ENCODE measurements around the gene PPP1R13B.

Gene PPP1R13B

DNA sequence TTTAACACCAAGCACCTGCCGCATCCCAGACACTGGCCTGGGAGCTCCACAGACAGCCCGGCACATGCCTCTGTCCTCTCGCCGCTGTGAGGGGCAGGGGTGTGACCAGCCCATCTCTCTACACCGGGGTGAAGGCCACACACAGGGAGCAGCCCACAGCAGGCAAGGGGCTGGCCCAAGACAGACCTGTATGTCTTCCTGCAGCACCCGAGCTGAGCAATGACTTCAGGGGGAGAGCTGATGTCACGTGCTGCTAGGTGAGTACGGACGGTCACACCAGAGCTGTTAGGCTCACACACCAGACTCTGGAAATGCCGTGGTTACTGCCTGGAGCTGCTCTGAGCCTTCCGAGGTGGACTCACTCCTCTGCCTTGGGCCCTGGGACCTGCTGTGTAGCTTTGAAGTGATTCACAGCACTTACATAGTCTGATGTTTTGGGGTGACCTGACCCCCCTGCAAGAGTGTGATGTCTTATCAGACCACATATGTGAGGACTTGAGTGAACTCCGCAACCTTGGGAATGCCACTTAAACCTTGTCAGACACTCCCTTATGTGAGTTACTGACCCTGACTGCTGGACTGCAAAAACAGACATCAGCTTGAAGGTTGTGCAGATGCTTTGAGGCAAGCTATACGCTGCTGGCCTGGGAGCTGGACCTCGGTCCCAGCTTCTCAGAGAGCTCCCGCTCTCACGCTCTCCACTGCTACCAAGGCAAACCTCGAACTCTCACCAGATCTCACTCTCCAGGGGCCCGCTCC lies 133.9 kb downstream of the PPP1R13B start:
- DNase-seq (ENCODE audit: low read depth), result no peak

DNA sequence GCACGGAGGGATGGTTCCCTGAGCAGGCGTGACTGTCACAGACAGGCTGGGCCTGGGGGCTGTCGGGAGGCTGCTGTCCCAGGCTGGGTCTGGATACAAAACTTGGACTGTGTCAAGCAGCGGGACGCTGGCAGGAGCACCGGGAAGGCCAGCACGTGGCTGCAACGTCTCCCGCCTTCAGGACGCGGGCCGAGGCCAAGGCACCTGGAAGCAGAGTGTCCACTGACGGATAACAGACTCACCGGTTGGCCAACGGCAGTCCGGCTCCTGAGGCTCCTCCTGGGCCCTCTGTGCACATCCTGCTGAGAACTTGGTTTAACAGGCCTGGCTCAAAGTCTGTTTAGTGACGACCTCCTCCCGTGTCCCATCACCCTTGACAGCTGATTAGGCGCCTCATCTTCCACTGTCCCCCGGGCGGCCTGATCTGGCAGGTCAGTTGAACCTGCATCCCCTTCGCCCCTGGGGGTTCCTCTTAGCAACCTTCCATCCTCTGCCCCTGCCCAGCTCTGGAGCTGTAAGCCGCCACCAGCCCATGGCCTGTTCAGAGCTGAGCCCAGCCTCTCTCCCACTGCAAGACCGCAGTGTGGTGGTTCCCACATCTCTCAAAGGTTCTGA lies 134.6 kb downstream of the PPP1R13B start:
- no peak for DNase-seq (ENCODE audit: low read depth)

DNA sequence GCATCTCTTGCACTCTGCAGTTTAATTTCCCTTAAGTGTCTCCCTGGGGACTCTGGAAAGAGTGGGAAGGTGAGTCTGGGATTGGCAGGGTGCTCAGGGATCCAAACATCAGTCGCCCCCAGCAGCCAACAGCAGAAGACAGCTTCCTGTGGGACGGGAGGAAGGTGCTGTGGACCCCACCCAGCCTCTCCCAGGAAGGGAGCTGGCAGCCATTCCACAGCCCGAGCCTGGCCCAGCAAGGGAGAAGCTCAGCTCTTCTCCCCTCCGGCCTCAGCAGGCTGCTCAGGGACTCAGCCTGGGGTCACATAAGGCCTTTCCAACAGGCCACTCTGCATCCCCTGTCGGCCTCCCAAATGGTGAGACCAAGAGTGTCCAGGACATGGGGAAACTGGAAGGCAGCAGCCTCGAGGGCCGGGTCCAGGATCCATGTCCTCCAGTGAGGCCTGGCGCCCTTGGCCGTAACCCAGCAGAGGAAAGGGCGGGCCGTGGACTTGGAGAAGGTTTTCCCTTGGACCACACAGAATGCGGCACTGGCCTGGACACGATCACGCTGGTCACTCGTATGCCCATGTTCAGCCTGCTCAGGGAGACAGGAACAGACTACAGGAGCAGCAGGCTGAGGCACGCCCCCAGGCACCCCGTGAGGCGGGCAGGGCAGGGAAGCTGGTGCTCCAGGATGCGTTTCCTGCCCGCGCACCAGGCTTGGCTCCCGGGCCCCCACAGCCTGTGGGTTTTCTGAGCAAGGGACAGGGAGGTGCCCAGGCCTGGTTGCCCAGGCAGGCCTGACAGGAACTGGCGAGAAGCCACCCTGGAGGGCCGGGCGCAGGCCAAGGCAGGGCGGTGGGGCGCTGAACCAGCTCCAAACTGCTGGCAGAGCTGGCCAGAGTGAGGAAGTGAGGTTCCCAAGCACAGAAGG lies 135.6 kb downstream of the PPP1R13B start:
- DNase-seq (ENCODE audit: low read depth), result no peak

DNA sequence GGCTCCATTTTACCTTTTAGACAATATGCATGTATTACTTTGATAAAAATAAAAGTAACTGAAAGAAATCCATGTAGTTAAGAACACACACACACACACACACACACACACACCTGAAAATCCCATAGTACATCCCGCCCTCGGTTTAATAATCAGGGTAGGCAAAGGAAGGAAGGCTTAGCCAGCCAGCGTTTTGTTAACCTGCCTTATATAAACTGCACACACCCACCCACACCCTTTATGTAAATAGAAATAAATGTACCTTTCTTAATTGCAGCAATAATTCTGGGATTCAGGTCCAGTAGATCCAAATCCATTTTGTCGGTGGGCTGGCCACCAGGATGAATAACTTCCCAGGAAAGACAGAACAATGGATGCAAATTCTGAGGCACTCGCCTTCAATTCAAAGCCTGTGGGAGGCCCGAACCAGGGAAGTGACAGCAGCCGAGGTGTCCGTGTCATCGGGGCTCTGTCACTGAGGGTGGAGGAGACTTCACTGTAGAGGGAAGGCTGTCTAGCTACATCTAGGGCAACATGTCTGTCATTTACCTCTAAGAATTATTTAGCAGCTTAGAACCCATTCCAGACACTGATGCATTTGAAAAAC lies 136.5 kb downstream of the PPP1R13B start:
- no peak for DNase-seq (ENCODE audit: low read depth)

DNA sequence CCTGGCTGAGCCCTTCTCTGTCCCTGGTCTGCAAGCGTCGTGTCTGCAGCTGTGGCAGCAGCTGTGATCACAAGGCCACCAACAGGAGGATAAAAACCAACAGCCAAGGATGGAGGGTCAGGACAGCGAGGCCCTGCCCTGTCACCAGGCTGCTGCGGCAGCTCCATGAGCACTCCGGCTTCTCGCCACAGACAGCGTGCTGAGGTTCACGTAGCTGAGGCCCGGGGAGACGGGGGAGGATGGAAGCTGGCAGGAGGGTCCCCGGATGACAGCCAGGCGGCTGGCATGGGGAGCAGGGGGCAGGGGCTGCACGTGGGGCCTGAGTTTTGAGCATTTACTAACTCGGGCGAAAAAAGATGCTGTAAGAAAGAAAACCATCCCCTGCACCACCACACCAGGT lies 137.6 kb downstream of the PPP1R13B start:
- no peak for DNase-seq (ENCODE audit: low read depth)

DNA sequence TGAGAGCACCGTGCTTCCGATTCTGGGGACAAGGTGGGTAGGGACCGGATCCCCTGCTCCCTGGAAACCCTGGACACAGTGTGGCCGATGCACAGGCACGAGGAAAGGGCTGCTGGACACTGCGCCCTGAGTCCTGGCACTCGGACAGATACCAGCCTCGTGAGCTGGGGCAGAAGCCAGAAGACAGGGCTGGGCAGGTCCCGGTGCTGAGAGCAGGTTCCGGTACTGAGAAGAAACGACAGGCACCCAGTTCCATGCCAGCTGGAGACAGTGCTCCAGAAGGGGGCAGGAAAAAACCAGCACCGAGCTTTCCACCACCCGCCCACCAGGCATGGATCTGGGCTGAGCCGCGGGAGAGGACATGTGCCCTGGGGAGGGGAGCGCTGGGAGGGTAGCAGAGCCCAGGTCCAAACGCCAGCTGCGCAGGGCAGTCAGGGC lies 138.6 kb downstream of the PPP1R13B start:
- no peak for DNase-seq (ENCODE audit: low read depth)

DNA sequence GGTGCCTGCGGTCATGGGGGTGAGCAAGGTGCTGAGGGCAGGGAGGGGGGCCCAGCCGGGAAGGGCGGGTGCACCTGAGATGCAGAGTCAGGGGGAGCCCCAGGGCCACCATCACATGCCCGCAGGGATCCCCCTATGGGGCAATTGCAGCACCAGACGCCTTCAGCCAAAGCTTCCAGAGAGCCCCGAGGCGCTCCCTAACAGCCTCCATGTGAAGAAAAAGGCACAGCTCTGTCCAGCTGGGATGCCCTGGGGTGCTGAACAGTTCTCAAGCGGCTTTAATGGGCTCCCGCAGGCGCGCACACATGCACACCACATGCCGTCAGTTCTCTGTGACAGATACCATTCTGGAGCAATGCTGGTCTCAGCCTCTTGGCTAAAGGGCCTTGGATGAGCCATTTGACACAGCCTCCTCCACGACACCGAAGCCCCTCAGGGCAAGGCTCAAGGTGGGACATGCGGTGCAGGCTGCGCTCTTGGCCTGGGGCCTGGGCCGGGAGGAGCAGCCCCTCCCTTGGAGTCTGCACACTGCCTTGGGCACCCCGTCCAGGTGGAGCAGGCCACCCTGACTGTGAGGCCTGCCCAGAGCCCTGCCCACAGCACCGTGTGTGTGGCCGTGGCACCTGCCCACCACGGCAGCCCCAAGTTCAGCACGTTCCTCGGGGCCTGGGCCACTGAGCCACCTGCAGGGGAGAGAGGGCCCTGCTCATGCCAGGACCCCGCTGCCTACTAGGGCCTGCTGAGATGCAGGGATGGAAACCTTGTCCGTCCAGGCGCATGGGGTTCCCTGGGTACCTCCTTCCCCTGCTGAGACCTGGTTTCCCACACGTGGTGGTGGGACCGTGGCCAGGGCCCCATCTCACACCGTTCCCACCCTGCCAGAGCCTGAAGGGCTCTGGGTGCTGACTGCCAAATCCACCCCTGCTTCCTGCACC lies 139.8 kb downstream of the PPP1R13B start:
- no peak for DNase-seq (ENCODE audit: low read depth)

DNA sequence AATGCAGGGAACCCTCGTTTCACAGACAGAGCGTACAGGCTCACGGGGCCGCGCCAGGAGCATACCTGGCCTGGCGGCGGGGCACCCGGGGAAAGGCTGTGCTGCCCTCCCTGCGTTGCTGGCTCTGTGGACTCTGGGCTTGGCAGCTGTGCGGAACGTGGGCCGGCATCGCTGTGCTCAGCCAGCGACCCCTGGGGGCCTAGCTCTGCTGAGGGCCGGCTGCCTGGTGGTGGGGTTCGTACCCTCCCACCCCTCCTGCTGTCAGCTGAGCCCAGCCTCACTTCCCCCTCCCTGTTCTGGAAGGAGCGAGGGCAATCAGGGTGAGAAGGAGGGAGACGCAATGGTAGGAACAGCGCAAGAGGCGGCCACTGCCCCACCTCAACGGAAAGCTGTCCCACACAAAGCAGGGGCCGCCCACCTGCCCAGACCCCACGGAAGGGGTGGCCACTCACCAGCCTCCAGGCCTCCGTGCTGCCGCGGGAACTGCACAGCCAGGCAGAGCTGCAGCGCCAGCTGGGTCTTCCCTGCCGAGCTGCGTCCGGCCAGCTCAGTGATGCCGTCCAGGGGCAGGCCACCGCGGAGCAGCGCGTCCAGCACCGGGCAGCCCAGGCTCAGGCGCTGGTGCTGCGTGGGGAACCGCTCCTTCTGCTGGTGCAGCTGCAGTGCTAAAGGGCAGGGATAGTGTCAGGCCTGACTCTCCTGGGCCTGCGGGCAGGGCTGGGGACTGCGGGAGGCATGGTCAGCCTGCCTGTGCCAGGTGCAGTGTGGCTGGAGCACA lies 140.6 kb downstream of the PPP1R13B start:
- DNase-seq (ENCODE audit: low read depth), result no peak

DNA sequence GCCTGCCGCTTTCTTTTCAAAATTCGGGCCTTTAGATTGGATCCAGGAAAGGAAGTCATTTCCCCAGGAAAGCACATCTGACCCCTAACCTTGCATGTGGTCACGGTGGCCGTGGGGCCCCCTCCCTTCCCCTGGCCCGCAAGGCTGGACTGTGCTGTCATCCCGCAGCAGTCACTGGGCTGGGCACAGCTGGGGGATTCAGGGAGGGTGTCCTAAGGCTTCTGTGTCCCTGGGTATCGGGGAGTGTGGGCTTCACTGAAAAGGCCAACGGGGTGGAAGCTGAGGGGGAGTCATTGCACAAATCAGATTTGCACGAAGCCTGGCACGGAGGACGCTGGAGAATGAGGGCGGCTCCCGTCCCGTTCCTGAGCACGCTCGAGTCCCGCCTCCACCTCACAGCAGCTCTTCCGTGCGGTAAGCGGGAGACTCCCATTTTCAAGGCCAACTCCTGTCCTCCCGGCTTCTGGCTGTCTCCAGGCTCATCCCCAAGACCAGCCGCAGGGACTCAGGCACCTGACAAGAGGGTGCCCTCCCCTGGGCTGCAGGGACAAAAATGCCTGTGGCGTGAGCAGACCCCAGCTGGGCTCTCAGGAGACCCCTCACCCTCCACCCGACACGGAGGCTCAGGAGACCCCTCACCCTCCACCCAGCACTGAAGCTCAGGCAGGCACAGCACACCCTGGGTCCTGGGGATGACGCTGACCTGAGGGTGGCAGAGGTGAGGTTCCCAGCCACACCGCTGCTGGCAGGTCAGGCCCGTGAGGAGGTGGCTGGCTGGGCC lies 141.7 kb downstream of the PPP1R13B start:
- DNase-seq (ENCODE audit: low read depth), result no peak

DNA sequence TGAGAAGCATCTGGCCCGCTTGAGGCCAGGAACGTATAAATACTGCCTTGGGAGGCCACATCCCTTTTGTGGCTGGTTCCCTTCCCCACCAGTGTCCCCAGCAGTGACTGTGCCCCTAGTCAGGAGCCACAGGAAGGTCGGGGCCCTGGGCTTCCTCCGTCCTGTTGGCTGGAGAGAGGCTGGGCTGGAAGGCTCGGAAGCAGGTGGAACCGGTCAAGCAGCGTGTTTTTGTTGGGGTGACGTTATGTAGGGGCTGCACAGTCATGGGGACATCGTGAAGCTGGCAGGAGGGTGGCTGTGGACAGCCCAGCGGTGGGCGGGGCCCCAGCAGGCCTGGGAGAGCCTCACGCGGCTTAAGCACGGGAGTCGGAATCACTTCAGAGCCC lies 142.3 kb downstream of the PPP1R13B start:
- no peak for DNase-seq (ENCODE audit: low read depth)

DNA sequence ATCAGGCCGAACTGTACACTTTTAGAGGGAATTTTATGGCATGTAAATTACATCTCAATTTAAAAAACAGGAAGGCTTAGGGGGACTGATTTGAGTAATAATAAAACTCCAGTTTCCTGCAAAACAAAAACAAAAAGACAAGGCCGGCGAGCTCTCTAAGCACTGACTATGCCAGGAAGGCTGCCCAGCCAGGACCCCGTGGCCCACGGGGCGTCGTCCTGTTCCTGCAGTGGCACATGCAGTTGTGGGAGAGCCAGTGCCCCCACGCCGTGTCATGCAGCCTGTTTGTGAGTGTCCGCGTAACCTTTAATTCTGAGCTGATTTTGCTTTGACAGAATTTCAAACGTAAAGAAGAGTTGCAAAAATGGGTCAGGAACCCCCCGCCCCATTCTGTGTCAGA lies 142.7 kb downstream of the PPP1R13B start:
- no peak for DNase-seq (ENCODE audit: low read depth)

DNA sequence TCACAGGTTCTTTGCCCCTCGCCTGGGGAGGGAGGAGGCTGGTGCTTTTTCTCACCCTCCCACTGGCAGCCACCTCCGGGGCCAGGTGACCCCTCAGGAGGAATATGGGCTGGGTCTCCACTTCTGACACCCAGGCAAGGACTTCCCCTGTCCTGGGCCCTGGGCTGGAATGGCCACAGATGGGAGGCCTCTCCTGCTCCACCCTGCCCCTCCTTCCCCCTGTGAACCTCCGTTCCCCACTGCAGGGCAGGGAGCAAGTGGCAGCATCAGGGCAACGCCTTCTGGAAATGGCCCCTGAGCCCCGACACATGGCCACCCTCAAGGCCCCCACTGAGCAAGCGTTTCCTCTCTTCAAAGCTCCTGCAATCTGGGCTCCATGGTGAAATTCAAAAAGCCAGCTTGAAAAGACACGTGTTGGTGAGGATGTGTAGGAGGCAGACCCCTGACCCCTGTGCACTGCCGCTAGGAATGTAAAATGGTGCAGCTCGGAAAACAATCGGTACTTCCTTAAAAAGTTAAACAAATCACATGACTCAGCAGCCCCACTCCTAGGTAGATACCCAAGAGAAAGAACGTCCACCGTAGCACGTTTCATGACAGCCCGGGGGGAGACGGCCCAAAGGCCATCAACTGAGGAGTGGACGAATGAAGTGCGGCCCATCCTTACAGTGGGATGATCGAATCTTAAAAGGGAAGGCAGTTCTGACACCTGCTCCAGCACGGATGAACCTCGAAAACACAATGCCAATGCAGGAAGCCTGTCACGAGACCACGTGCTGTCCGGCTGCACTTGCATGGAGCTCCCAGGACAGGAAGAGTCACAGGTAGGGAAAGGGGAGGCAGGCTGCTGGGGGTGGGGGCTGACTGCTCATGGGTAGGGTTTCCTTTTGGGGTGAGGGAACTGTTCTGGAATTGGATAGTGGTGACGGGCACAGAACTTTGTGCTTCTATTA lies 143.7 kb downstream of the PPP1R13B start:
- no peak for DNase-seq (ENCODE audit: low read depth)

DNA sequence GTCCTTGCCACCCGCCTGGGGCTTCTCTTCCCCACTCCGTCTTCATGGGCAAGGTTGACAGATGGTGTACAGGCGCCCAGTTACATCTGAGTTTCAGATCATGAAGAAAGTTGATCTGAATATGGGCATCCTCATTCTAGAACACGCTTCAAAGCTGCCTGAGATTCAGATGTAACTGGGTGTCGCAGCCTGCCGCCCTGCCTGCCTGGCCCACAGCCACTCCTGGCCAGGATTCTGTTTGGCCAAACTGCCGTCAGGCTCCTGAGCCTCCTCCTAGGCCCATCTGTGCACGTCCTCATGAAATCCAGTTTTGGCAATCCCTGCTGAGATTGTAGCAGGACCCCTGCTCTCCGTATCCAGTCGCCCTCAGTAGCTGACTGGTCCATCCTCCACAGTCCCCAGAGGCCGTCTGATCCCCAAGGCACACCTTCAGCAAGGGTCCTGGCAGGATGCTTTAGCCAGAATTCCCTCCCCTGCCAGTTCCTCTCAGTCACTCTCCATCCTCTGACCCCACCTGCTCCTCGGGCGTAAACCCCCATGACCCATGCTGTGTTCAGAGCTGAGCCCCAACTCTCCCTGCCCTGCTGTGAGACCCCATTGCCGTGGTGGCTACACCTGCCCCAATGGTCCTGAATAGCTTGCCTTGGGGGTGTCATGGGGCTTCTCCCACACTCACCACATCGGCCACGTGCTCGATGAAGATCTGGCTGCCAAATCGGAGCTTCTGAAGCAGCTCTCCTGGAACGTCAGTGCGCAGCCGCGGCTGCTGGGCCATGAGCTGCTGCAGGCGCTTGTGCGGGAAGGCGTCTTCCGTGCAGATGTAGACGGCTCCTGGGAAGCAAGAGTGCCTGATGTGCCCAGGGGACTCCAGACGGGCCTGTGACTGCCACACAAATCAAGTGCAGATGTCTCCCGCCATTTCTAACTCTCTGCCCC lies 144.6 kb downstream of the PPP1R13B start:
- no peak for DNase-seq (ENCODE audit: low read depth)

DNA sequence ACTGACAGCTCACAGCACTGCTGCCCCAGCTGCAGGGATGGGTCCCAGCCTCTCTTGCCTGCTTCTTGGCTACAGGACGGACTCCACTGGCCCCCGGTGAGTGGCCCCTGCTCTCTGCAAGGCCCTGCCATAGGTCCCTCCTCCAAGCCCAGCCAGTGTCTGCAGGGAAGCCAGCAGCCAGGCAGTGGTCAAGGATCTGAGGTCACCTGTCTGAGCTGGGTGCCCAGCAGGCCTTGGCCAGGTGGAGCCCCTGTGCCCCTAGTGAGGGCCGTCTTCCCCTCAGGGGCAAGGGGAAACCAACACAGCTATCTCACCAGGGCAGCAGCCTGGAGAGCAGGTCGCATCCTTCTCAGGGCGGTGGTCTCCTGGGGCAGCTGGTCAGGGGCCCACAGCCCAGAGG lies 145.3 kb downstream of the PPP1R13B start:
- no peak for DNase-seq (ENCODE audit: low read depth)

DNA sequence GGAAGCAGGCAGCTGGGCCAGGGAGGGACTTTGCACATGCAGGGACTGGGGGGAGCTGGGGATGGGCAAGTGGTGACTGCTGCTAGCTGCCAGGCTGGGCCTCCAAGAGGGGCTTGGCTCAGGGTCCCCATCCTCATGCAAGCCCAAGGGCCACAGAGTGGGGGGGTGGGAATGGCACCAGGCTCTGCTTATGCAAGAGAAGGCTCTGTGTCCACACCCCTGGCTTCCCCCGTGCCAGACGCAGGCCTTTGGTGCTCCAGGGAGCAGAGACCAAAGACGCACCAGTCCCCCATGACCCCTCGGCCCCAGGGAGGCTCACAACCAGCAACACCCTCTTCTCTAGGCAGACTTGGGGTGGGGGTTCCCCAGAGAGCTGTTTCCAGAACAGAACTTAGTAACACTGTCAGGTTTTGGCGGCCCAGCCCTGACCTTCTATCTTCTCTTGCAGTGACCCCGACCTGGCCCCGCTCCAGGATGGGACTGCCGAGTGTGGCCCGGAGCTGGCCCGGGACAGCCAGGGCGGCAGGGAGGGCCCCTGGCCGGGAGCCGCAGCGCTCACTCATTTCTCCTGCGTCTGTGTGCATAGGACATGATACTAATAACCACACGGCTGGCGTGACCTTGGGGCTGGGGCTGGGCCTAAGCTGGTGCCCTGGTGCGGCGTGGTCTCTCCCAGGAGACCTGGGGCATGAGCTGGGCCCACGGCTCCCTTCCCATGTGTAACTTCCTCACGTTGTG lies 146.5 kb downstream of the PPP1R13B start:
- no peak for DNase-seq (ENCODE audit: low read depth)

DNA sequence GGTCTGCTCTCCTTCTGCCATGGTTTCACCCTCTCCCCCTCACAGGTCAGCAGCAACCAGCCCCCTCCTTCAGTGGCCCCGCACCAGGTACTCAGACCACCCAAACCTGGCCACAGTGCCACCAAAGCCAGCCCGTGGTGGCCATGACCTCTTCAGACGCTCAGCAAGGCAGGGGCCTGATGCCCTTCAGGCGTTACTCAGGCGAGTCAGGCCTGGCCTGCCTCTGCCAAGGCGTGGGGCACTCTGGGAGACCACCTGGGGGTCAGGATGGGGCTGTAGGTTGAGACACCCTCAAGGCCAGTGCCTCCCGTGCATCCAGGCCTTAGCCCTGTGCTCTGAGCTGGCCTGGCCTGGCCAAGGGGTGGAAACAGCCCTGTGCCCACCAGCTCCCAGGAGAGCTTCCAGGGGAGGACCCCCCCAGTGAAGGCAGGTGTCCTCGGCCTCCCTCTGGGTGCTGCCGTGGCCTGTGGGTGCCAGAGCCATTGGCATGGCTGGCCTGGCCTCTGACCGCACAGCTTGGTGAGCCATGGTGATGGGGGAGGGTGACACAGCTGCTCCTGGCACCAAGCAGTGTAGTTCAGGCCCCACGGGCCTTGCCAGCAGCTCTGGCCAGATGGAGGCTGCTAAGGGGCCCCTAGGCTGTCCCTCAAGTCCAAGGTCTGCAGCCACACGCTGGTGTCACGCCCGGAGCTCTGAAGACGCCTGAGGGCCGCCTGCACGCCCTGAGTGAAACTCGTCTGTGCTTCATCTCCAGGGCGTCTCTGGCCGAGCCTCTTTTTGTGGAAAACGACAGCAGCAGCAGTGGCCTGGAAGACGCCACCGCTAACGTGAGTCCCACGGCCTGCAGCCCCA lies 147.2 kb downstream of the PPP1R13B start:
- no peak for DNase-seq (ENCODE audit: low read depth)

All from GM04504 (cell line).